ENCODE measurements around the gene SLC6A12.

- TF ChIP-seq CTCF (optimal IDR thresholded peaks at IDR 0.05 in 1 of 3, IDR thresholded peaks at IDR 0.05 in 1 of 3, conservative IDR thresholded peaks at IDR 0.05 in 1 of 3; ENCODE audit: extremely low read depth in 1 of 3, insufficient read depth in 2 of 3, low read length in 3 of 3) (no peak), EZH2 (IDR thresholded peaks at IDR 0.05; ENCODE audit: low read length) (no peak)
These were observed 5.1 kb downstream of the SLC6A12 start for GRCh38 chr12:208813-209212.
